Activated CD4-positive, alpha-beta T cell treated with anti-CD3 and anti-CD28 coated beads for 36 hours (primary cell): ENCODE measurements around the gene RASL11A. TPM values are rescaled to one million over a fixed set of nuclear protein-coding genes. Genes with fewer than 3 reads are reported as not detected.
A peak's percentile ranks its signal among the peaks of the same experiment; 100 is the strongest.
"Not testable (repeated sequence)": the region's sequence is repeated elsewhere in the genome, so short reads cannot be mapped to it uniquely, and the experiment has no call there.

Experiments used
- ATAC-seq: fragments of 200-7000 bp; cut with Tn5 transposase; one replicate; pipeline ENCODE4 v1.10.0; 2021; ENCODE audit warnings: mild to moderate bottlenecking, moderate library complexity
- CTCF ChIA-PET: fragments of 350-600 bp; sonication (Branson Sonifier 250); formaldehyde crosslinking; loops from one replicate; lab custom pipeline; 2021; ENCODE audit warnings: antibody characterized with exemption; lab: Charles Lee
- POLR2A ChIA-PET: fragments of 350-600 bp; sonication (Branson Sonifier 250); formaldehyde crosslinking; loops from one replicate; lab custom pipeline; 2021; ENCODE audit warnings: antibody characterized with exemption, inconsistent platforms; lab: Charles Lee
- DNase-seq: peaks from one replicate; pipeline ENCODE4 v3.0.0-alpha.2; 2020
- H3K27ac Mint-ChIP-seq: one replicate; pipeline ENCODE4 v1.8.0; 2021; ENCODE audit warnings: mixed read lengths
- H3K27me3 Mint-ChIP-seq: one replicate; pipeline ENCODE4 v1.8.0; 2021; ENCODE audit warnings: mixed read lengths
- H3K36me3 Mint-ChIP-seq: one replicate; pipeline ENCODE4 v1.8.0; 2021; ENCODE audit warnings: low read depth, mixed read lengths
- H3K4me1 Mint-ChIP-seq: one replicate; pipeline ENCODE4 v1.8.0; 2021; ENCODE audit warnings: mixed read lengths
- H3K4me3 Mint-ChIP-seq: one replicate; pipeline ENCODE4 v1.8.0; 2021; ENCODE audit warnings: mild to moderate bottlenecking, moderate library complexity, mixed read lengths
- H3K9me3 Mint-ChIP-seq: one replicate; pipeline ENCODE4 v1.8.0; 2021; ENCODE audit warnings: low read depth, mixed read lengths
- intact Hi-C, 2 experiments: fragments of 100-400 bp; cut with DNase I in 1 of 2; cut with micrococcal nuclease in 1 of 2; formaldehyde crosslinking; loops; one replicate each; pipeline versions ENCODE4 v1.14.2 to v1.15.1; 2022 to 2024; cut with DNase I, micrococcal nuclease
- total RNA-seq, 2 experiments: library from RNA; stranded (reverse); gene quantifications; one replicate each; pipeline ENCODE4 v1.2.3, GENCODE V29; 2021

The RASL11A gene
- total RNA-seq, 2 experiments from 2014 or later, result 3.2 to 3.5 TPM

- H3K27me3 Mint-ChIP-seq, result no peaks in the 10 kb centered on the region
- no peak for DNase-seq
- H3K27ac Mint-ChIP-seq, result no peak overlapping the region
- no peaks in the 10 kb centered on the region for H3K36me3 Mint-ChIP-seq
- no peaks in the 10 kb centered on the region for H3K9me3 Mint-ChIP-seq
- H3K4me1 Mint-ChIP-seq, result peaks cover 13% of the 10 kb centered on the region
- POLR2A ChIA-PET, result interaction anchor here (0.6 kb wide), 1 partner anchor 248 kb away, joined by 4 read pairs; no protein-coding TSS in a partner anchor
- no peak for ATAC-seq
- intact Hi-C loops, result no loop called here
- CTCF ChIA-PET, result no interaction called here
- no peak overlapping the region for H3K4me3 Mint-ChIP-seq
Measured at GRCh38 chr13:27310946-27311345, 40.3 kb downstream of the RASL11A start.

GRCh38 chr13:27311518-27312210 is 41.0 kb downstream of the RASL11A start:
- DNase-seq, result no peak
- intact Hi-C loops, result no loop called here
- Mint-ChIP-seq H3K36me3 (no peaks in the 10 kb centered on the region), H3K4me1 (peaks cover 6% of the 10 kb centered on the region), H3K27me3 (peaks cover 5% of the 10 kb centered on the region), H3K27ac (no peak overlapping the region), H3K9me3 (no peaks in the 10 kb centered on the region), H3K4me3 (no peak overlapping the region)
- ATAC-seq, result no peak
- ChIA-PET POLR2A (interaction anchor here (0.6 kb wide), 1 partner anchor 249 kb away, joined by 4 read pairs; no protein-coding TSS in a partner anchor), CTCF (no interaction called here)

- POLR2A ChIA-PET, result no interaction called here
- Mint-ChIP-seq H3K27me3 (peaks cover 9% of the 10 kb centered on the region), H3K36me3 (no peaks in the 10 kb centered on the region), H3K9me3 (no peaks in the 10 kb centered on the region), H3K4me3 (no peak overlapping the region), H3K4me1 (peaks cover 4% of the 10 kb centered on the region), H3K27ac (no peak overlapping the region)
- intact Hi-C loops, result no loop called here
- no peak for ATAC-seq
- no peak for DNase-seq
- CTCF ChIA-PET, result interaction anchor here (0.6 kb wide), 1 partner anchor 25 kb away, joined by 4 read pairs; no protein-coding TSS in a partner anchor
Measured at GRCh38 chr13:27313770-27314169, 43.1 kb downstream of the RASL11A start.

GRCh38 chr13:27319404-27319803 is 48.8 kb downstream of the RASL11A start:
- intact Hi-C loops, result no loop called here

GRCh38 chr13:27321468-27322431 is 51.1 kb downstream of the RASL11A start:
- no peak overlapping the region for H3K27ac Mint-ChIP-seq
- CTCF ChIA-PET, result no interaction called here
- H3K27me3 Mint-ChIP-seq, result peaks cover 14% of the 10 kb centered on the region
- H3K36me3 Mint-ChIP-seq, result no peaks in the 10 kb centered on the region
- ATAC-seq (peak; percentile 61), DNase-seq (no peak)
- H3K4me3 Mint-ChIP-seq, result no peak overlapping the region
- H3K4me1 Mint-ChIP-seq, result peaks cover 5% of the 10 kb centered on the region
- H3K9me3 Mint-ChIP-seq, result no peaks in the 10 kb centered on the region
- intact Hi-C loops, result no loop called here
- POLR2A ChIA-PET, result interaction anchor here (0.6 kb wide), 1 partner anchor 27 kb away, joined by 4 read pairs; no protein-coding TSS in a partner anchor

More at GRCh38 chr13:27319404-27319803, 48.8 kb downstream of the RASL11A start:
- Mint-ChIP-seq H3K27ac (no peak overlapping the region), H3K36me3 (no peaks in the 10 kb centered on the region), H3K4me1 (peaks cover 5% of the 10 kb centered on the region), H3K27me3 (peaks cover 20% of the 10 kb centered on the region), H3K9me3 (no peaks in the 10 kb centered on the region), H3K4me3 (no peak overlapping the region)
- CTCF ChIA-PET, result interaction anchor here (0.6 to 0.7 kb wide), 2 partner anchors 9 to 752 kb away, joined by 3 read pairs; no protein-coding TSS in a partner anchor
- ATAC-seq (no peak), DNase-seq (no peak)
- POLR2A ChIA-PET, result no interaction called here

- ATAC-seq, H3K4me1 Mint-ChIP-seq, H3K4me3 Mint-ChIP-seq, intact Hi-C loops, DNase-seq, H3K36me3 Mint-ChIP-seq, H3K9me3 Mint-ChIP-seq, H3K27ac Mint-ChIP-seq: not testable (repeated sequence)
- peaks cover 13% of the 10 kb centered on the region for H3K27me3 Mint-ChIP-seq
- ChIA-PET CTCF (interaction anchor here (1.0 kb wide), 1 partner anchor 208 kb away, joined by 3 read pairs; no protein-coding TSS in a partner anchor), POLR2A (interaction anchor here (0.6 kb wide), 1 partner anchor 75 kb away, joined by 3 read pairs; no protein-coding TSS in a partner anchor)
Measured at GRCh38 chr13:27322443-27322842, 51.8 kb downstream of the RASL11A start.

Other genes starting within 250 kb of the RASL11A start
- gene USP12, start 99.0 kb upstream of the RASL11A start, total RNA-seq, result 10 to 100 TPM; 32.3 to 32.4 TPM
- gene RPL21, start 19.3 kb upstream of the RASL11A start, total RNA-seq, result 1,000 to 10,000 TPM in 1 of 2 experiments, 100 to 1,000 TPM in 1; 756 to 1,682 TPM
- gene GTF3A, start 153.8 kb downstream of the RASL11A start, total RNA-seq, result 100 to 1,000 TPM; 177 to 208 TPM
- 10 to 100 TPM; 27.5 to 43.0 TPM for gene MTIF3, start 179.7 kb downstream of the RASL11A start, total RNA-seq